Activated T-cell treated with anti-CD3 and anti-CD28 coated beads for 4 hours (primary cell): ENCODE data around the gene CASQ1.

Source experiments
- DNase-seq: peaks from one replicate; pipeline ENCODE4 v3.0.0-alpha.2; 2020

The CASQ1 gene

GRCh38 chr1:160227034-160227433 is 36.7 kb downstream of the CASQ1 start:
- no peak for DNase-seq

- no peak for DNase-seq
Measured at GRCh38 chr1:160227561-160227960, 37.2 kb downstream of the CASQ1 start.

- no peak for DNase-seq
Measured at GRCh38 chr1:160228431-160228830, 38.1 kb downstream of the CASQ1 start.

GRCh38 chr1:160232911-160233310 is 42.5 kb downstream of the CASQ1 start:
- DNase-seq, result no peak

- no peak for DNase-seq
Measured at GRCh38 chr1:160236806-160237205, 46.4 kb downstream of the CASQ1 start.

GRCh38 chr1:160237558-160237957 is 47.2 kb downstream of the CASQ1 start:
- DNase-seq, result no peak

- DNase-seq, result no peak
Measured at GRCh38 chr1:160238408-160238807, 48.0 kb downstream of the CASQ1 start.

- DNase-seq, result no peak
Measured at GRCh38 chr1:160239582-160240299, 49.4 kb downstream of the CASQ1 start.

- DNase-seq, result no peak
Measured at GRCh38 chr1:160243767-160244166, 53.4 kb downstream of the CASQ1 start.

- no peak for DNase-seq
Measured at GRCh38 chr1:160244209-160244608, 53.8 kb downstream of the CASQ1 start.

GRCh38 chr1:160245434-160245833 is 55.1 kb downstream of the CASQ1 start:
- DNase-seq, result no peak

- DNase-seq, result no peak
Measured at GRCh38 chr1:160247053-160247452, 56.7 kb downstream of the CASQ1 start.

GRCh38 chr1:160251011-160251410 is 60.6 kb downstream of the CASQ1 start:
- DNase-seq, result no peak
